ENCODE measurements around the gene THAP10.

DNA sequence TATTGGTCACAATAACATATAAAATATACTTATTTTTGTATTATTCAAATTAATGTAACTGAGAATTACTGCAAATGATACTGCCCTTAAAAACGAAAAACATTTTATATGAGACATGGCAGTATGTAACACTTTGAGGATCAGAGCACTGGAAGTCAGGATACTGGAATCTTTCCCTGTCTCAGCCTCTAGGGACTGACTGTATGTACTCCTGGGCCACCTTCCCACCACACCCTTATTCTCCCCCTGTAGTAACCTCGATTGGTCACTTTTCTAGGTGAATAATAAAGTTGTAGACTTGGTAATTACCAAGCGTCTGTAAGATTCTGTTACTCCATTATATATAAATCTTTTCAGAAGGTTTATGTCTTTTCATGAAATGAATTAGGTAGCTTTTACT is 43.4 kb upstream of the THAP10 start:
- TF ChIP-seq POLR2A (IDR thresholded peaks at IDR 0.05) = no peak
- no peak for TF ChIP-seq POLR2AphosphoS5 (IDR thresholded peaks at IDR 0.05)
- TF ChIP-seq, protein P1, sequence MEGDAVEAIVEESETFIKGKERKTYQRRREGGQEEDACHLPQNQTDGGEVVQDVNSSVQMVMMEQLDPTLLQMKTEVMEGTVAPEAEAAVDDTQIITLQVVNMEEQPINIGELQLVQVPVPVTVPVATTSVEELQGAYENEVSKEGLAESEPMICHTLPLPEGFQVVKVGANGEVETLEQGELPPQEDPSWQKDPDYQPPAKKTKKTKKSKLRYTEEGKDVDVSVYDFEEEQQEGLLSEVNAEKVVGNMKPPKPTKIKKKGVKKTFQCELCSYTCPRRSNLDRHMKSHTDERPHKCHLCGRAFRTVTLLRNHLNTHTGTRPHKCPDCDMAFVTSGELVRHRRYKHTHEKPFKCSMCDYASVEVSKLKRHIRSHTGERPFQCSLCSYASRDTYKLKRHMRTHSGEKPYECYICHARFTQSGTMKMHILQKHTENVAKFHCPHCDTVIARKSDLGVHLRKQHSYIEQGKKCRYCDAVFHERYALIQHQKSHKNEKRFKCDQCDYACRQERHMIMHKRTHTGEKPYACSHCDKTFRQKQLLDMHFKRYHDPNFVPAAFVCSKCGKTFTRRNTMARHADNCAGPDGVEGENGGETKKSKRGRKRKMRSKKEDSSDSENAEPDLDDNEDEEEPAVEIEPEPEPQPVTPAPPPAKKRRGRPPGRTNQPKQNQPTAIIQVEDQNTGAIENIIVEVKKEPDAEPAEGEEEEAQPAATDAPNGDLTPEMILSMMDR (IDR thresholded peaks at IDR 0.05 in 8 of 11, conservative IDR thresholded peaks at IDR 0.05 in 3 of 11) = no peak
